B cell (primary cell): ENCODE measurements around the gene KISS1R. TPM values are rescaled to one million over a fixed set of nuclear protein-coding genes. Genes with fewer than 3 reads are reported as not detected.
"Not testable (repeated sequence)": the region's sequence is repeated elsewhere in the genome, so short reads cannot be mapped to it uniquely, and the experiment has no call there.

Source experiments
- ATAC-seq: fragments of 200-7000 bp; cut with Tn5 transposase; one replicate; pipeline ENCODE4 v1.10.0; 2021; ENCODE audit warnings: low read depth, mild to moderate bottlenecking, moderate number of reproducible peaks, moderate library complexity
- CTCF ChIA-PET: fragments of 350-600 bp; sonication (Branson Sonifier 250); formaldehyde crosslinking; loops from one replicate; lab custom pipeline; 2021; ENCODE audit warnings: antibody characterized with exemption, inconsistent platforms; lab: Charles Lee
- POLR2A ChIA-PET: fragments of 350-600 bp; sonication (Branson Sonifier 250); formaldehyde crosslinking; loops from one replicate; lab custom pipeline; 2021; ENCODE audit warnings: antibody characterized with exemption; lab: Charles Lee
- DNase-seq: peaks from one replicate; pipeline ENCODE4 v3.0.0; 2013
- H2AFZ ChIP-seq: 2 replicates; pipeline ENCODE4 v1.6.1; 2012; ENCODE audit warnings: mild to moderate bottlenecking, low read depth, low read length; ENCODE audit not compliant: insufficient read depth, poor library complexity, severe bottlenecking
- H3K27ac ChIP-seq, 2 donors: 1 replicate in 1 of 2; 2 replicates in 1 of 2; pipeline ENCODE4 v1.5.1; 2012 to 2013; ENCODE audit warnings: low read length in 2 of 2, mild to moderate bottlenecking in 2 of 2, moderate library complexity in 1 of 2
- H3K27me3 ChIP-seq, 4 experiments: fragments of 200-600 bp in 1 of 4; sonication (generic) in 1 of 4; replicated peaks in 1 of 4; 1 replicate in 2 of 4; 2 replicates in 2 of 4; pipeline versions ENCODE4 v1.6.1 to v1.7.0; 2013 to 2016; ENCODE audit warnings: low read length in 3 of 4, mild to moderate bottlenecking in 2 of 4, mixed read lengths in 1 of 4, moderate library complexity in 1 of 4; ENCODE audit not compliant: insufficient read depth in 4 of 4, control insufficient read depth in 3 of 4; ENCODE audit errors: control extremely low read depth in 1 of 4
- H3K36me3 ChIP-seq, 2 experiments: replicated peaks in 1 of 2; 1 replicate in 1 of 2; 2 replicates in 1 of 2; pipeline versions ENCODE4 v1.6.1 to v1.7.1; 2013; ENCODE audit warnings: low read length in 1 of 2; ENCODE audit not compliant: insufficient read depth in 2 of 2, control insufficient read depth in 1 of 2; ENCODE audit errors: control extremely low read depth in 1 of 2, extremely low read depth in 1 of 2
- H3K4me1 ChIP-seq, 2 donors: fragments of 200-600 bp in 1 of 2; sonication (generic) in 1 of 2; 1 replicate in 1 of 2; 2 replicates in 1 of 2; pipeline versions ENCODE4 v1.5.1 to v1.6.1; 2013 to 2017; ENCODE audit warnings: low read length in 2 of 2; ENCODE audit not compliant: control insufficient read depth in 2 of 2, insufficient read depth in 2 of 2
- H3K4me2 ChIP-seq: replicated peaks from 2 replicates; pipeline ENCODE3; 2012; ENCODE audit warnings: mild to moderate bottlenecking, low read depth, low read length; ENCODE audit not compliant: poor library complexity, severe bottlenecking
- H3K4me3 ChIP-seq, 5 experiments: fragments of 200-600 bp in 1 of 5; sonication (generic) in 1 of 5; 1 replicate in 3 of 5; 2 replicates in 2 of 5; pipeline versions ENCODE4 v1.5.1 to v1.7.0; 2011 to 2016; ENCODE audit warnings: low read length in 4 of 5, mild to moderate bottlenecking in 4 of 5, low read depth in 2 of 5, control low read depth in 1 of 5, moderate library complexity in 1 of 5; ENCODE audit not compliant: insufficient read depth in 1 of 5; ENCODE audit errors: control extremely low read depth in 1 of 5, extremely low read depth in 1 of 5
- H3K79me2 ChIP-seq: fragments of 200-600 bp; sonication (generic); one replicate; pipeline ENCODE4 v1.6.0; 2016; ENCODE audit warnings: low read length; ENCODE audit not compliant: control insufficient read depth, insufficient read depth
- H3K9ac ChIP-seq: fragments of 200-600 bp; sonication (generic); 2 replicates; pipeline ENCODE4 v1.6.1; 2017; ENCODE audit warnings: mild to moderate bottlenecking, low read length, moderate library complexity
- H3K9me3 ChIP-seq, 3 donors: one replicate each; pipeline versions ENCODE4 v1.6.1 to v1.7.1; 2013; ENCODE audit warnings: low read length in 2 of 3; ENCODE audit not compliant: control insufficient read depth in 2 of 3, insufficient read depth in 1 of 3; ENCODE audit errors: control extremely low read depth in 1 of 3
- H4K20me1 ChIP-seq: 2 replicates; pipeline ENCODE4 v1.6.0; 2012; ENCODE audit warnings: mild to moderate bottlenecking, low read length; ENCODE audit not compliant: insufficient read depth, control insufficient read depth, poor library complexity, severe bottlenecking
- H3K27ac Mint-ChIP-seq: one replicate; pipeline ENCODE4 v1.8.0; 2021; ENCODE audit warnings: mixed read lengths
- H3K27me3 Mint-ChIP-seq: one replicate; pipeline ENCODE4 v1.8.0; 2021; ENCODE audit warnings: mixed read lengths
- H3K4me1 Mint-ChIP-seq: one replicate; pipeline ENCODE4 v1.8.0; 2021; ENCODE audit warnings: mixed read lengths
- H3K4me3 Mint-ChIP-seq: one replicate; pipeline ENCODE4 v1.8.0; 2021; ENCODE audit warnings: mixed read lengths
- H3K9me3 Mint-ChIP-seq: one replicate; pipeline ENCODE4 v1.8.0; 2022; ENCODE audit warnings: mixed read lengths; ENCODE audit not compliant: insufficient read depth
- EZH2 ChIP-seq: IDR thresholded peaks from 2 replicates; pipeline ENCODE4 v1.6.1; 2012; ENCODE audit warnings: borderline replicate concordance, low read depth, mild to moderate bottlenecking, moderate library complexity, low read length; ENCODE audit not compliant: insufficient read depth, poor library complexity, severe bottlenecking
- WGBS: methylation state at CpG from one replicate; pipeline ENCODE4 v1.1.5; 2013; ENCODE audit warnings: missing lambda C conversion rate; ENCODE audit not compliant: insufficient coverage; 5-methylcytosine and 5-hydroxymethylcytosine counted together
- intact Hi-C: fragments of 100-400 bp; cut with micrococcal nuclease; formaldehyde crosslinking; loops from one replicate; pipeline ENCODE4 v1.10.0; 2022
- polyA plus RNA-seq: library from polyadenylated mRNA; depleted of rRNA; stranded (reverse); fragments of >200 nt; gene quantifications from 2 replicates; pipeline ENCODE4 v1.2.3, GENCODE V29; 2012
- total RNA-seq, 2 donors: library from RNA; stranded (reverse); fragments of 120-200 nt in 1 of 2; gene quantifications; 1 replicate in 1 of 2; 2 replicates in 1 of 2; pipeline versions ENCODE4 v1.2.3 to v1.2.4, GENCODE V29; 2013 to 2022
- TF ChIP-seq, protein P1 (sequence below): fragments of 200-600 bp; IDR thresholded peaks from one replicate; pipeline ENCODE4 v1.8.0; 2022; ENCODE audit warnings: antibody characterized with exemption, mild to moderate bottlenecking

The KISS1R gene
- total and polyA plus RNA-seq, 2 donors (not counting 1 experiment from before 2014, with no cell fraction given) = 0.79 to 1.3 TPM

DNA sequence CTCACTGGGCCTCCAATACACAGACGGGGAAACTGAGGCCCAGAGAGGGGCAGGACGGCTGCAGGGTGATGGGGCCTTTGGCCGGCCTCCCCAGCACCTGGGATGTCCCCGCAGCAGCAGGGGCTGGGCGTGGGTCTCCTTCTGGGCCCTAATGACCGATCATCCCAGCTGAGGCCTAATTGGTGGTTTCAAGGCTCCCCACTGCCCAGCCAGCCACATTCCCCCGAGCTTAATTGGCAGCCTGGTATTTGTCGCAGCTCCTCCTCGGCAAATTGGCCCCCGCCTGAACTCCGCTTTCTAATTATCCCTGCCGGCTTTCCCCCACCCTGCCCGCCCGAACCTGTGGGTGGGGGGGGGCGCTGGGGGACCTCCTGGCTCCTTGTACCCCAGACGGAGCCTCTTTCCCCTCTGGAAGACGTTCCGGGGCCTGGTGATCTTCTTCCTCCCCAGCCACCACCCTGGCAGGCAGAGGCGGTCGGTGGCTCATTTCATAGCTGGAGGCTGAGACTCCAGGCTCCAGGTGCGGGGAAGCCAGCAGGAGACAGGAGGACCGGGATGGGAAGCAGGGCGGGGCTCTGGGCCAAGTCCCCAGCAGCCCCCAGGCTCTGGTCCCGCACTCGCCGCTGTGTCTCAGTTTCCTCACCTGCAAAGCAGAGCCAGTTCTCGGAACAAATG, 39.8 kb downstream of the KISS1R start:
- Histone ChIP-seq H3K4me3 (no peak overlapping the region), H3K27me3 (no peaks in the 10 kb centered on the region), H3K9me3 (no peaks in the 10 kb centered on the region), H3K4me2 (no peak overlapping the region), H3K27ac (no peak overlapping the region), H3K36me3 (peaks cover 0 to 21% of the 10 kb centered on the region in 2 experiments), H2AFZ (no peak overlapping the region), H4K20me1 (peaks cover 71% of the 10 kb centered on the region), H3K9ac (no peak overlapping the region), H3K4me1 (peaks cover 21 to 37% of the 10 kb centered on the region in 2 donors), H3K79me2 (peaks cover 58% of the 10 kb centered on the region)
- Mint-ChIP-seq H3K4me1 (peaks cover 20% of the 10 kb centered on the region), H3K9me3 (no peaks in the 10 kb centered on the region), H3K27me3 (no peaks in the 10 kb centered on the region), H3K27ac (no peak overlapping the region), H3K4me3 (no peak overlapping the region)
- ATAC-seq = no peak
- TF ChIP-seq, protein P1, sequence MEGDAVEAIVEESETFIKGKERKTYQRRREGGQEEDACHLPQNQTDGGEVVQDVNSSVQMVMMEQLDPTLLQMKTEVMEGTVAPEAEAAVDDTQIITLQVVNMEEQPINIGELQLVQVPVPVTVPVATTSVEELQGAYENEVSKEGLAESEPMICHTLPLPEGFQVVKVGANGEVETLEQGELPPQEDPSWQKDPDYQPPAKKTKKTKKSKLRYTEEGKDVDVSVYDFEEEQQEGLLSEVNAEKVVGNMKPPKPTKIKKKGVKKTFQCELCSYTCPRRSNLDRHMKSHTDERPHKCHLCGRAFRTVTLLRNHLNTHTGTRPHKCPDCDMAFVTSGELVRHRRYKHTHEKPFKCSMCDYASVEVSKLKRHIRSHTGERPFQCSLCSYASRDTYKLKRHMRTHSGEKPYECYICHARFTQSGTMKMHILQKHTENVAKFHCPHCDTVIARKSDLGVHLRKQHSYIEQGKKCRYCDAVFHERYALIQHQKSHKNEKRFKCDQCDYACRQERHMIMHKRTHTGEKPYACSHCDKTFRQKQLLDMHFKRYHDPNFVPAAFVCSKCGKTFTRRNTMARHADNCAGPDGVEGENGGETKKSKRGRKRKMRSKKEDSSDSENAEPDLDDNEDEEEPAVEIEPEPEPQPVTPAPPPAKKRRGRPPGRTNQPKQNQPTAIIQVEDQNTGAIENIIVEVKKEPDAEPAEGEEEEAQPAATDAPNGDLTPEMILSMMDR = no peak
- no peak for TF ChIP-seq EZH2
- intact Hi-C loops = no loop called here
- no peak for DNase-seq
- CTCF ChIA-PET = interaction anchor here (0.6 kb wide), 1 partner anchor 54 kb away, joined by 3 read pairs; no protein-coding TSS in a partner anchor
- 93% methylated on average over 19 of the region's 27 CpGs for WGBS
- POLR2A ChIA-PET = interaction anchor here (0.5 to 1.3 kb wide), 2 partner anchors 28 to 30 kb away, joined by 3 to 11 read pairs; no protein-coding TSS in a partner anchor

DNA sequence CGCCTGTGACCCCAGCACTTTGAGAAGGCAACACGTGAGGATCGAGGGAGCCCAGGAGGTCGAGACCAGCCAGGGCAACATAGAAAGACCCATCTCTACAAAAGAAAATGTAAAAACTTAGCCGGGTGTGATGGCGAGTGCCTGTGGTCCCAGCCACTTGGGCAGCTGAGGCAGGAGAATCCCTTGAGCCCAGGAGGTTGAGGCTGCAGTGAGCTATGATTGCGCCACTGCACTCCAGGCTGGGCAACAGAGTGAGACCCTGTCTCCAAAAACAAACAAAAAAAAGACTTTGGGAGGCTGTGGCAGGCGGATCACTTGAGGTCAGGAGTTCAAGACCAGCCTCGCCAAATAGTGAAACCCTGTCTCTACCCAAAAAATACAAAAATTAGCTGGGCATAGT, 40.4 kb downstream of the KISS1R start:
- H3K27me3 Mint-ChIP-seq = not testable (repeated sequence)
- POLR2A ChIA-PET = interaction anchor here (0.7 kb wide), 1 partner anchor 53 kb away, joined by 13 read pairs; no protein-coding TSS in a partner anchor

More for the DNA sequence above, 40.4 kb downstream of the KISS1R start:
- DNase-seq, H3K27me3 ChIP-seq, H2AFZ ChIP-seq, H3K9me3 Mint-ChIP-seq, ATAC-seq, intact Hi-C loops, H3K9me3 ChIP-seq, H3K4me2 ChIP-seq, H3K27ac ChIP-seq, H3K9ac ChIP-seq, H3K4me3 ChIP-seq, H3K4me3 Mint-ChIP-seq, H3K27ac Mint-ChIP-seq: not testable (repeated sequence)
- Histone ChIP-seq H3K36me3 (peaks cover 0 to 21% of the 10 kb centered on the region in 2 experiments), H3K4me1 (peaks cover 19 to 30% of the 10 kb centered on the region in 2 donors), H3K79me2 (peaks cover 51% of the 10 kb centered on the region), H4K20me1 (peaks cover 66% of the 10 kb centered on the region)
- CTCF ChIA-PET = interaction anchor here (0.6 kb wide), 1 partner anchor 55 kb away, joined by 3 read pairs; no protein-coding TSS in a partner anchor
- WGBS = 96% methylated on average over 4 of the region's 9 CpGs
- H3K4me1 Mint-ChIP-seq = peaks cover 16% of the 10 kb centered on the region
